MM.1S (cell line): Measurements from ENCODE around the gene CABLES1.

Source experiments
- DNase-seq: peaks from one replicate; pipeline ENCODE4 v3.0.0-alpha.2; 2015
- H2AFZ ChIP-seq: fragments of 300-600 bp; sonication (generic); 2 replicates; pipeline ENCODE4 v1.6.0; 2016; ENCODE audit warnings: antibody characterized with exemption, low read length
- H3F3A ChIP-seq: fragments of 300-600 bp; sonication (generic); 2 replicates; pipeline ENCODE4 v1.6.1; 2016; ENCODE audit warnings: mild to moderate bottlenecking, antibody characterized with exemption, low read length, moderate library complexity, mixed read lengths; ENCODE audit not compliant: insufficient read depth
- H3K27ac ChIP-seq: fragments of 300-600 bp; sonication (generic); 2 replicates; pipeline ENCODE4 v1.5.1; 2016; ENCODE audit warnings: mild to moderate bottlenecking, low read length
- H3K27me3 ChIP-seq: fragments of 300-600 bp; sonication (generic); replicated peaks from 2 replicates; pipeline ENCODE4 v1.6.0; 2016; ENCODE audit warnings: low read length; ENCODE audit not compliant: insufficient read depth
- H3K36me3 ChIP-seq: fragments of 300-600 bp; sonication (generic); replicated peaks from 2 replicates; pipeline ENCODE4 v1.6.1; 2016; ENCODE audit warnings: mild to moderate bottlenecking, low read length, mixed read lengths; ENCODE audit not compliant: insufficient read depth
- H3K4me1 ChIP-seq: fragments of 300-600 bp; sonication (generic); 2 replicates; pipeline ENCODE4 v1.6.1; 2016; ENCODE audit warnings: low read length, mixed read lengths
- H3K4me2 ChIP-seq: fragments of 300-600 bp; sonication (generic); 2 replicates; pipeline ENCODE4 v1.6.0; 2016; ENCODE audit warnings: low read depth, low read length
- H3K4me3 ChIP-seq: fragments of 300-600 bp; sonication (generic); 2 replicates; pipeline ENCODE4 v1.5.1; 2016; ENCODE audit warnings: low read length, mixed read lengths
- H3K79me2 ChIP-seq: fragments of 300-600 bp; sonication (generic); 2 replicates; pipeline ENCODE4 v1.6.1; 2016; ENCODE audit warnings: mixed run types, low read length, mixed read lengths
- H3K9ac ChIP-seq: fragments of 300-600 bp; sonication (generic); 2 replicates; pipeline ENCODE4 v1.6.1; 2016; ENCODE audit warnings: low read length, mixed read lengths
- H3K9me2 ChIP-seq: fragments of 300-600 bp; sonication (generic); replicated peaks from 2 replicates; pipeline ENCODE4 v1.6.1; 2016; ENCODE audit warnings: mild to moderate bottlenecking, low read length, mixed read lengths; ENCODE audit not compliant: insufficient read depth
- H3K9me3 ChIP-seq: fragments of 300-600 bp; sonication (generic); replicated peaks from 2 replicates; pipeline ENCODE4 v1.6.1; 2016; ENCODE audit warnings: mild to moderate bottlenecking, low read length, mixed read lengths; ENCODE audit not compliant: insufficient read depth
- H4K20me1 ChIP-seq: fragments of 300-600 bp; sonication (generic); 2 replicates; pipeline ENCODE4 v1.6.1; 2016; ENCODE audit warnings: mild to moderate bottlenecking, low read length, moderate library complexity, mixed read lengths; ENCODE audit not compliant: insufficient read depth
- EZH2 ChIP-seq: fragments of 300-600 bp; sonication (generic); optimal IDR thresholded peaks from 2 replicates; pipeline ENCODE3; 2017; ENCODE audit warnings: low read depth, mild to moderate bottlenecking, antibody characterized with exemption, low read length, mixed read lengths
- EZH2phosphoT487 ChIP-seq: fragments of 300-600 bp; sonication (generic); IDR thresholded peaks from 2 replicates; pipeline ENCODE4 v1.6.1; 2018; ENCODE audit warnings: antibody characterized with exemption, low read length
- TF ChIP-seq, protein P1 (sequence below): fragments of 300-600 bp; sonication (generic); IDR thresholded peaks from 2 replicates; pipeline ENCODE4 v1.5.1; 2016; ENCODE audit warnings: antibody characterized with exemption, low read length, mixed read lengths

Gene CABLES1

DNA sequence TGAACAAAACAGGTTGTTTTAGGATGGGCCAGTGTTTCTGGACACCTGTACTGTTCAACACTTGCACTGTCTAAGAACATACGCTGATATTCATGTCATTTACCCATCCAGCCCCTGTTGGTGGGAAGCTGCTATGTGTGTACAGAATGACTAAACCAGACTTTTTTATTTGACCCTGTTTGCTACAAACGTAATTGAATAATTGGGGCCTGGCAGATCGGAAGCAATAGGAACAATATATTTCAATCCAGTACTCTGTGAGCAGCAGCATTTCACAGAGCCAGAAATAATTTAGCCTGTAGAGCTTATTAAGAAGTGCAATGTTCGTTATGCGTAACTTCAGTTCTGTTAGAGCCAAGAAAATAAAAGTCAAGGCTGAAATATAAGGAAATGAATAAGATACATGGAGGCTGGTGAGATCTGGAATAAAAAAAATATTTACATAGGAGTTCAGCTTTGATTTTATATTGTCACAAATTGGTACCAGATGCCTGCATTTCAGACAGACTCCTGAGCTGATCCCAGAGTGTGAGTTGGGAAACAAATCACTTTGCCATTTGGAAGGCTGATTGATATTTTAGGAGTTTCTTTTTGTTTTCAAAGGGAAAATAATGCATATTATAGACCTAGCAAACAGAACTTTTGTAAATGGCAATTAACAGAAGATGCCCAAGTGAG is 19.7 kb downstream of the CABLES1 start:
- Histone ChIP-seq H3K9me2 (no peaks in the 10 kb centered on the region), H3K27me3 (no peaks in the 10 kb centered on the region), H3K4me3 (no peak overlapping the region), H2AFZ (no peak overlapping the region), H3K79me2 (peaks cover 99% of the 10 kb centered on the region), H3K4me1 (no peaks in the 10 kb centered on the region), H4K20me1 (no peaks in the 10 kb centered on the region), H3K36me3 (0 out of 2 replicates have a peak, but pooled peaks cover 5% of the 10 kb centered on the region), H3K27ac (no peak overlapping the region), H3K4me2 (no peak overlapping the region), H3K9me3 (no peaks in the 10 kb centered on the region), H3F3A (0 out of 2 replicates have a peak, but pooled peaks cover 2% of the 10 kb centered on the region), H3K9ac (no peak overlapping the region)
- no peak for TF ChIP-seq EZH2phosphoT487
- TF ChIP-seq EZH2: no peak
- TF ChIP-seq, protein P1, sequence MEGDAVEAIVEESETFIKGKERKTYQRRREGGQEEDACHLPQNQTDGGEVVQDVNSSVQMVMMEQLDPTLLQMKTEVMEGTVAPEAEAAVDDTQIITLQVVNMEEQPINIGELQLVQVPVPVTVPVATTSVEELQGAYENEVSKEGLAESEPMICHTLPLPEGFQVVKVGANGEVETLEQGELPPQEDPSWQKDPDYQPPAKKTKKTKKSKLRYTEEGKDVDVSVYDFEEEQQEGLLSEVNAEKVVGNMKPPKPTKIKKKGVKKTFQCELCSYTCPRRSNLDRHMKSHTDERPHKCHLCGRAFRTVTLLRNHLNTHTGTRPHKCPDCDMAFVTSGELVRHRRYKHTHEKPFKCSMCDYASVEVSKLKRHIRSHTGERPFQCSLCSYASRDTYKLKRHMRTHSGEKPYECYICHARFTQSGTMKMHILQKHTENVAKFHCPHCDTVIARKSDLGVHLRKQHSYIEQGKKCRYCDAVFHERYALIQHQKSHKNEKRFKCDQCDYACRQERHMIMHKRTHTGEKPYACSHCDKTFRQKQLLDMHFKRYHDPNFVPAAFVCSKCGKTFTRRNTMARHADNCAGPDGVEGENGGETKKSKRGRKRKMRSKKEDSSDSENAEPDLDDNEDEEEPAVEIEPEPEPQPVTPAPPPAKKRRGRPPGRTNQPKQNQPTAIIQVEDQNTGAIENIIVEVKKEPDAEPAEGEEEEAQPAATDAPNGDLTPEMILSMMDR: no peak
- no peak for DNase-seq

DNA sequence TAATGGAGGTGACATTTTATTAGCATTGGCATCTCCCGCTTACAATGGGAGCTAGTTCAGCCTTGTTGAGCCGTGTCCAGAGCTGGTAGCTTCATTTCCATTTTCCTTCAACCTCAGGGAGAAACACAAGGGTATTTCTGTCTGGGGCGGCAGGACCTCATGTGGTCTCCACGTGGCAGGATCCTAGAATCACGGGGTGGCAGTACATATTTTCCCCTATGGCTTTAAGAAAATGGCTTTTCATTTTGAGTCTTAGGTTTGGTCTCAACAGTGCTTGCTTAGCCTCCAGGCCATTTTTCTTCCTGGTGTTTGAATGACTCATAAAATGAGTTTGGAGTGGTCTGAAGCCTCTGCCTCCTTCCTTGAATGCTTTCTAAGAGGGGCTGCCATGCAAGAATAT is 20.3 kb downstream of the CABLES1 start:
- TF ChIP-seq, protein P1: no peak
- no peak for TF ChIP-seq EZH2phosphoT487
- no peak for TF ChIP-seq EZH2
- H4K20me1 ChIP-seq: no peaks in the 10 kb centered on the region
- no peaks in the 10 kb centered on the region for H3K9me3 ChIP-seq
- no peaks in the 10 kb centered on the region for H3K4me1 ChIP-seq
- no peak for DNase-seq
- H3K9me2 ChIP-seq: no peaks in the 10 kb centered on the region
- no peak overlapping the region for H3K4me3 ChIP-seq
- 0 out of 2 replicates have a peak, but pooled peaks cover 2% of the 10 kb centered on the region for H3F3A ChIP-seq
- H3K4me2 ChIP-seq: no peak overlapping the region
- no peak overlapping the region for H2AFZ ChIP-seq
- no peaks in the 10 kb centered on the region for H3K27me3 ChIP-seq
- H3K27ac ChIP-seq: no peak overlapping the region
- H3K36me3 ChIP-seq: 0 out of 2 replicates have a peak, but pooled peaks cover 5% of the 10 kb centered on the region
- peaks cover 99% of the 10 kb centered on the region for H3K79me2 ChIP-seq
- no peak overlapping the region for H3K9ac ChIP-seq

DNA sequence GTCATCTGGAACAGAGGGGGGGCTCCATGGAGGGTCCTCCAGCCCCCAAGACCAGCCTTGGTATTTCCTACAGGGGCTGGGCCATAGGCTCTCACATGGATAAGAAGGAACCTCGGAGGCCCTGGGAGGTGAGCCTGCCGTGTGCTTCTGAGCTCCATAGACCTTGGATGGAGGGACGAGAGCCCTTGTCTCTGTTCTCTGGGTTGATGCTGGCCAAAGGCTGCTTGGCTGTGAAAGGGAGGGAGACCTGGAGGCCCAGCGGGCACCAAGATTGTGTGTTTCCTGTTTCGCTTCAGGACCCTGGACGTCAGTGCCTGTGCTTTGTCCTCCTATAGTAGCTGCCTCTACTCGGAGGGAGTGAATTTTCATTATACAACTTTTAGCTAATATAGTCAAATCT is 20.8 kb downstream of the CABLES1 start:
- no peak for DNase-seq

More for the DNA sequence above, 20.8 kb downstream of the CABLES1 start:
- Histone ChIP-seq H3K9ac (no peak overlapping the region), H3K4me1 (no peaks in the 10 kb centered on the region), H3K9me2 (no peaks in the 10 kb centered on the region), H3F3A (0 out of 2 replicates have a peak, but pooled peaks cover 2% of the 10 kb centered on the region), H3K27ac (no peak overlapping the region), H3K36me3 (0 out of 2 replicates have a peak, but pooled peaks cover 5% of the 10 kb centered on the region), H3K4me3 (no peak overlapping the region), H3K4me2 (no peak overlapping the region), H2AFZ (no peak overlapping the region), H3K79me2 (peaks cover 100% of the 10 kb centered on the region), H3K27me3 (no peaks in the 10 kb centered on the region), H3K9me3 (no peaks in the 10 kb centered on the region), H4K20me1 (no peaks in the 10 kb centered on the region)
- TF ChIP-seq EZH2 (no peak), EZH2phosphoT487 (no peak)
- TF ChIP-seq, protein P1: no peak
